AG08395 (cell line): ENCODE measurements around the gene VWDE.

Experiments used
- DNase-seq: peaks from one replicate; pipeline ENCODE4 v3.0.0; 2012; ENCODE audit warnings: mixed read lengths, low spot score

The VWDE gene

DNA sequence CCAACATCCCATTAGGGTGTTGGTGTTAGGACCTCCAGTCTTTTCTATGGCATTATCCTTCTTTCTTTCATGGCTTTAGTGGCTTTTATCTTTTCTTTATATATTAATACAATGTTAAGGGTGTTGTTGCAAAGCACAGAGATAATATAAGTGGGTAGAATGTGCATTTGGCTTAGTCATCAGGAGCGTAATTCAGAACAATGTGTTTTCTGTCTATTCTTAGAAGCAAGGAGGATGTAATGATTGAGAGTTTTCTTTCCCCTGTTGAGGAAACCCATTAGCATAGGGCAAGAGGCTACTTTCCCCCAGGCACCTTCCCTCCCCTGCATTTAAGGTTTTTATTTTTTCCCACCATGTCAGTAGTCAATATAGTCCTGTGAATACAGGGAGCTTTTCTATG, 112.9 kb downstream of the VWDE start:
- DNase-seq: no peak

DNA sequence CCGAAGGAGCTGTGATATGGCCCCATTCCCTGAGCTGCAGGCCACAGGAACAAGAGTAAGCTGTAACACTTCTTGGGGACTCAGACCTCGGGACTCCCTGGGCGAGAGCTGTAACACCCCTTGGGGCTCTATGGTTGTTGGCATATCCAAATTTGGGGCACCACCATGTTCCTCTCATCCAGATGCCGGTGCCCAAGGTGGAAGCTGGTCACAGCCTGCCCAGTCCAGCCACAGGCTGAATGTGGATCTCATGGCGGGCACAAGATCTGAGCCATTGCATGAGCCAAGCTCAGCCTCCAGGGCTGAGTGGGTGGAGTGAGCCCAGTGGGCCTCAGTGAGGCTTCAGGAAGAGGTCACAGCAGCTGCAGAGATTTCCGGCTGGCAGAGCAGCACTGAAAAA, 113.7 kb downstream of the VWDE start:
- DNase-seq: no peak

DNA sequence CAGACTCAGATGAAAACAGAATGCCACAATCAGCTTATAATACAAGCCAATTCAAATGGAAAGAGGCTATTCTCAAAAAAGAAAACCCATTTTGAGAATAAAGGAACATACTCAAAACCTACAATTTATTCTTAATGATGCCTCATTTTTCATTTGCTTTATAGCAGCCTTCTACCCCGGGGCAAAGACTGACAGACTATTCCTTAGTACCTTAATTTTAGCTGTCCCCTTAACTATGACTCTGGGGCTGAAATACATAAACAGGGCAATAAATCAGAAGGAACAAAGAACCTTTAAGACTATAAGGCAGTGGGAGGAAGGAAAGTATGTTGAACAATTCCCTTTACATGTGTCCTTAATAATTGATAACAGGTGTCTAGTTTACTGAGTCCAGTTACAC, 115.8 kb downstream of the VWDE start:
- DNase-seq: no peak

DNA sequence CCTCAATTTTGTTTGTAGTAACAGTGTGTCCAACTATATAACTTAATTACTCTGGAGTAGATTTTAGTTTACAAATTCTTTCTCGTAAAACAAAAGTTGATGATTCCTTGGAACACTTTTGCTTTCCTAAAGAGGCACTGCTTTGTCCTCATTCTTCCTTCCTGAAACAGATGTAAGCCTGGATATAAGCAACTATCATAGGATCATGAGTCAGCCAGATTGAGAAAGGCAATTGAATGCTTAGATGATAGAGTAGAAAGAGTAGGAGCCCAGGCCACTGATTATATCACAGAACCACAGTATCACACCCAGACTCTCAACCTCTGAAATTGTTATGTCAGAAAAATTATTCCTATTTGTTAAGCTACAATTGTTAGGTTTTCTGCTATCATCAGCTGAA, 122.6 kb downstream of the VWDE start:
- no peak for DNase-seq
